ENCODE results near the gene LCTL.
"Not testable (repeated sequence)": the region's sequence is repeated elsewhere in the genome, so short reads cannot be mapped to it uniquely, and the experiment has no call there.

The LCTL gene

DNA sequence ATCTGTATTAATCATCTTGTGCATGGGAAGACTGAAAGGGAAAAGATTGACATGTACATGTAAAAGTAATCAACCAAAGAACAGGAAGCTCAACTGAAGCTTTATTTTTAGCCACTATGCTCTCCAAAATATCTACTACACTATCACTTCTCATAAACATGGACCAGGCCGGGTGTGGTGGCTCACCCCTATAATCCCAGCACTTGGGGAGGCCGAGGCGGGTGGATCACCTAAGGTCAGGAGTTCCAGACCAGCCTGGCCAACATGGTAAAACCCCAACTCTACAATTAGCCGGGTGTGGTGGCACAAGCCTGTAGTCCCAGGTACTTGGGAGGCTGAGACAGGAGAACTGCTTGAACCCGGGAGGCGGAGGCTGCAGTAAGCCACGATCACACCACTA is 65.5 kb downstream of the LCTL start:
- not testable (repeated sequence) for DNase-seq (ENCODE audit: low read depth)

DNA sequence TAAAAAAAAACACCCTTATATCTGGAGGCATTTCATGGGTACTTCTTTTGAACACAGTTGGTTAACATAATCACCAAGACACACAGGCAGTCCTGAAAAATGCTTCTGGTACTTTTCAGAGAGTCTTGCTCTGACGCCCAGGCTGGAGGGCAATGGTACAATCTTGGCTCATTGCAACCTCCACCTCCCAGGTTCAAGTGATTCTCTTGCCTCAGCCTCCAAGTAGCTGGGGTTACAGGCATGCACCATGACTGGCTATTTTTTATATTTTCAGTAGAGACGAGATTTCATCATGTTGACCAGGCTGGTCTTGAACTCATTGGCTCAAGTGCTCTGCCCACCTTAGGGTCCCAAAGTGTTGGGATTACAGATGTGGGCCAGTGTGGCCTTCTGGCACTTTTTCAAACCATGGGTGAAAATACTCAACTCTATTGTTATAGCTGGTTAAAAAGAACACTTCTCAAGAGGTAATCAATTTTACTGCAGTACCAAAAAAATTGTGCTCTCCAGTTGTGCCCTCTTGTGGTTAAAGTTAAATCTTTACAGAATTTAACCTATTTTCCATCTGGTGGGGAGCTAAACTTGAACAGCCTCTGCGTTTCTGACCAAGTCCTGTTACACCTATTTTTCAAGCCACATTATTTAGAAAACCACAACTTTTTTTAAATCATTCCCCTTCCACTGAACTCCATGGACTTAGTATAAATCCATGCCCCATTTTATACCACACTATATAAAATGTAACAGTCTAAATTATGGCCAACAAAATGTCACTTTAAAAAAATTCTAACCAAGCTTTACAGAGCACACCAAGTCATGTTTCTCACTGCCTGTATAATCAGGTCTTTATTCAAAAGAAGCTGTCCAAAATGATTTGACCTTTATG is 67.1 kb downstream of the LCTL start:
- no peak for DNase-seq (ENCODE audit: low read depth)
